Activated CD8-positive, alpha-beta T cell treated with anti-CD3 and anti-CD28 coated beads for 36 hours (primary cell): Measurements from ENCODE around the gene APOO. TPM values are rescaled to one million over a fixed set of nuclear protein-coding genes. Genes with fewer than 3 reads are reported as not detected.

Experiments
- ATAC-seq: fragments of 200-7000 bp; cut with Tn5 transposase; one replicate; pipeline ENCODE4 v1.10.0; 2021; ENCODE audit warnings: mild to moderate bottlenecking, moderate library complexity
- CTCF ChIA-PET: fragments of 350-600 bp; sonication (Branson Sonifier 250); formaldehyde crosslinking; loops from one replicate; lab custom pipeline; 2021; ENCODE audit warnings: antibody characterized with exemption; lab: Charles Lee
- POLR2A ChIA-PET: fragments of 350-600 bp; sonication (Branson Sonifier 250); formaldehyde crosslinking; loops from one replicate; lab custom pipeline; 2021; ENCODE audit warnings: antibody characterized with exemption; lab: Charles Lee
- DNase-seq: peaks from one replicate; pipeline ENCODE4 v3.0.0-alpha.2; 2020
- H3K27ac Mint-ChIP-seq: one replicate; pipeline ENCODE4 v1.8.0; 2021; ENCODE audit warnings: mild to moderate bottlenecking, mixed read lengths
- H3K27me3 Mint-ChIP-seq: one replicate; pipeline ENCODE4 v1.8.0; 2021; ENCODE audit warnings: mixed read lengths
- H3K36me3 Mint-ChIP-seq: one replicate; pipeline ENCODE4 v1.8.0; 2021; ENCODE audit warnings: low read depth, mixed read lengths
- H3K4me1 Mint-ChIP-seq: one replicate; pipeline ENCODE4 v1.8.0; 2021; ENCODE audit warnings: low read depth, mixed read lengths
- H3K4me3 Mint-ChIP-seq: one replicate; pipeline ENCODE4 v1.8.0; 2021; ENCODE audit warnings: mild to moderate bottlenecking, moderate library complexity, mixed read lengths
- H3K9me3 Mint-ChIP-seq: one replicate; pipeline ENCODE4 v1.8.0; 2021; ENCODE audit warnings: mixed read lengths
- intact Hi-C: fragments of 100-400 bp; cut with micrococcal nuclease; formaldehyde crosslinking; loops from one replicate; pipeline ENCODE4 v1.10.0; 2022
- total RNA-seq, 2 experiments: library from RNA; stranded (reverse); gene quantifications; one replicate each; pipeline ENCODE4 v1.2.3, GENCODE V29; 2021
- TF ChIP-seq, protein P1 (sequence below): fragments of 200-600 bp; IDR thresholded peaks from one replicate; pipeline ENCODE4 v1.8.0; 2022; ENCODE audit warnings: antibody characterized with exemption, mild to moderate bottlenecking

APOO gene
- total RNA-seq, 2 experiments from 2014 or later = 34.1 to 35.7 TPM

- ATAC-seq (no peak), DNase-seq (no peak)
- H3K4me3 Mint-ChIP-seq = no peak overlapping the region
- no peaks in the 10 kb centered on the region for H3K27me3 Mint-ChIP-seq
- H3K27ac Mint-ChIP-seq = no peak overlapping the region
- ChIA-PET POLR2A (no interaction called here), CTCF (no interaction called here)
- TF ChIP-seq, protein P1, sequence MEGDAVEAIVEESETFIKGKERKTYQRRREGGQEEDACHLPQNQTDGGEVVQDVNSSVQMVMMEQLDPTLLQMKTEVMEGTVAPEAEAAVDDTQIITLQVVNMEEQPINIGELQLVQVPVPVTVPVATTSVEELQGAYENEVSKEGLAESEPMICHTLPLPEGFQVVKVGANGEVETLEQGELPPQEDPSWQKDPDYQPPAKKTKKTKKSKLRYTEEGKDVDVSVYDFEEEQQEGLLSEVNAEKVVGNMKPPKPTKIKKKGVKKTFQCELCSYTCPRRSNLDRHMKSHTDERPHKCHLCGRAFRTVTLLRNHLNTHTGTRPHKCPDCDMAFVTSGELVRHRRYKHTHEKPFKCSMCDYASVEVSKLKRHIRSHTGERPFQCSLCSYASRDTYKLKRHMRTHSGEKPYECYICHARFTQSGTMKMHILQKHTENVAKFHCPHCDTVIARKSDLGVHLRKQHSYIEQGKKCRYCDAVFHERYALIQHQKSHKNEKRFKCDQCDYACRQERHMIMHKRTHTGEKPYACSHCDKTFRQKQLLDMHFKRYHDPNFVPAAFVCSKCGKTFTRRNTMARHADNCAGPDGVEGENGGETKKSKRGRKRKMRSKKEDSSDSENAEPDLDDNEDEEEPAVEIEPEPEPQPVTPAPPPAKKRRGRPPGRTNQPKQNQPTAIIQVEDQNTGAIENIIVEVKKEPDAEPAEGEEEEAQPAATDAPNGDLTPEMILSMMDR = no peak
- no peaks in the 10 kb centered on the region for H3K9me3 Mint-ChIP-seq
- H3K4me1 Mint-ChIP-seq = peaks cover 32% of the 10 kb centered on the region
- H3K36me3 Mint-ChIP-seq = peaks cover 30% of the 10 kb centered on the region
- intact Hi-C loops = no loop called here
These were observed 121.4 kb downstream of the APOO start for GRCh38 chrX:23786268-23786815.

- intact Hi-C loops = no loop called here
- Mint-ChIP-seq H3K27me3 (no peaks in the 10 kb centered on the region), H3K27ac (peak overlapping the region; percentile 20), H3K4me1 (peaks cover 37% of the 10 kb centered on the region), H3K4me3 (peak overlapping the region; percentile 88), H3K36me3 (peaks cover 30% of the 10 kb centered on the region), H3K9me3 (no peaks in the 10 kb centered on the region)
- POLR2A ChIA-PET = no interaction called here
- TF ChIP-seq, protein P1 = no peak
- CTCF ChIA-PET = no interaction called here
- no peak for DNase-seq
- no peak for ATAC-seq
These were observed 122.2 kb downstream of the APOO start for GRCh38 chrX:23785580-23785979.

DNA sequence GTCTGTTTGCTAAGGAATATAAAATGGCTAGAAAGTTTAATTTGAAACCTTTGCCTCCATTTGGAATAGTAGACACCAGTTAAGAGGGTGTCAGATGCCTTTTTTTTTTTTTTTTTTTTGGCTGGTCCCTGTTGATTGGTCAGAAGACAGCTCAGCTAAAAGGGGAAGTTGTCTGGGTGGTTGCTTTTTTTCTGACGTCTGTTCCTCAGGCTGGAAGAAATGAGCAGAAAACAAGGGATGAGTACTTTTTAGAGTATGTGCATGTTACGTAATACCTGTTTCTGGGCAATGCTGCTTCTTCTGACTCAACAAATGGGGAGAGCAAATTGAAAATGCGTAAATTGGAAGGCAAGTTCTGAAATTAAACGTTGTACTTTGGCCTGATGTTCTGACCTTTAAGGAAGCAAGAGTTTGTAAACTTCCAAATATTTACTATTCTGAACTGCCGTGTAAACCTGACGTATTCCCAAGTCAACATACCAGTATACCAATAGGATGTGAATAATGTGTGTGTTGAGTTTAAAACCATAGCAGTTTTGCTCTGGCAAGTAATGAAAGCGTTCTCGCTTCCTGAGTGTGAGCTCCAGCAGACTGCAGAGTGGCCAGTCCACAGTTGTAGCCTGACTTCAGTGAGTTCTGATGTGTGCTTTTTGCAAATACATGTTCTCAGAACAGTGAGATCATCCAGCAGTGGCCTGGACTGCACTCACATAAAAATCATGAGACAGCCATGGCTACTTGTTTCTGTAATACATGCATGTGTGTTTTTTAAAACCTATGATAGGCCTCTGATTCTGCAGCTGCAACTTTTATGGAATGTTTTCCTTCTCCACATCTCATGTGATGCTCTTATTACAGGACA lies 123.0 kb downstream of the APOO start:
- no peaks in the 10 kb centered on the region for H3K9me3 Mint-ChIP-seq
- no peak for ATAC-seq
- TF ChIP-seq, protein P1 = no peak

GRCh38 chrX:23783589-23784469 lies 123.9 kb downstream of the APOO start:
- Mint-ChIP-seq H3K27me3 (no peaks in the 10 kb centered on the region), H3K4me1 (peaks cover 37% of the 10 kb centered on the region), H3K9me3 (no peaks in the 10 kb centered on the region), H3K27ac (peak overlapping the region; percentile 97), H3K36me3 (peaks cover 30% of the 10 kb centered on the region), H3K4me3 (peak overlapping the region; percentile 88)
- ChIA-PET POLR2A (interaction anchor here (0.6 to 2.2 kb wide), 12 partner anchors 11 to 271 kb away, joined by 3 to 8 read pairs (median 4); partner anchors contain the start of genes ACOT9, APOO, CXorf58 and EIF2S3), CTCF (interaction anchor here (0.7 to 3.3 kb wide), 11 partner anchors 10 to 271 kb away, joined by 3 to 40 read pairs (median 4); partner anchors contain the start of genes ACOT9, APOO, CXorf58 and EIF2S3)
- intact Hi-C loops = loop anchor here (2.0 to 5.0 kb wide), 2 partner anchors 119 to 268 kb away; partner anchors contain the start of gene EIF2S3
- ATAC-seq (no peak), DNase-seq (no peak)
- TF ChIP-seq, protein P1 = no peak

More for the DNA sequence above, 123.0 kb downstream of the APOO start:
- H3K27me3 Mint-ChIP-seq = no peaks in the 10 kb centered on the region
- ChIA-PET POLR2A (interaction anchor here (0.6 to 2.2 kb wide), 5 partner anchors 15 to 270 kb away, joined by 3 to 7 read pairs (median 4); partner anchors contain the start of gene EIF2S3), CTCF (interaction anchor here (1.7 to 3.3 kb wide), 2 partner anchors 117 to 123 kb away, joined by 6 to 40 read pairs; partner anchors contain the start of genes APOO and CXorf58)
- H3K36me3 Mint-ChIP-seq = peaks cover 30% of the 10 kb centered on the region
- H3K4me1 Mint-ChIP-seq = peaks cover 37% of the 10 kb centered on the region
- intact Hi-C loops = loop anchor here (5.0 kb wide), 1 partner anchor 268 kb away; the partner anchor contains the start of gene EIF2S3
- H3K27ac Mint-ChIP-seq = peak overlapping the region; percentile 97
- no peak for DNase-seq
- H3K4me3 Mint-ChIP-seq = peak overlapping the region; percentile 88

Other genes starting within 250 kb of the APOO start
- gene PRDX4, start 240.4 kb downstream of the APOO start, total RNA-seq = 10 to 100 TPM; 39.6 to 42.0 TPM
- 10 to 100 TPM; 28.1 to 28.3 TPM for gene ACOT9, start 164.7 kb downstream of the APOO start, total RNA-seq
- 100 to 1,000 TPM in 1 of 2 experiments, 10 to 100 TPM in 1; 94.1 to 101 TPM for gene SAT1, start 124.8 kb downstream of the APOO start, total RNA-seq
- under 1 TPM in 1 of 2 experiments, not detected in 1; 0.14 TPM for gene CXorf58, start 68 bp upstream of the APOO start, total RNA-seq
- gene KLHL15, start 119.2 kb upstream of the APOO start, total RNA-seq = 10 to 100 TPM; 13.1 to 14.0 TPM
- 100 to 1,000 TPM; 350 to 366 TPM for gene EIF2S3, start 147.0 kb upstream of the APOO start, total RNA-seq
- 10 to 100 TPM; 38.8 to 40.4 TPM for gene ZFX, start 241.8 kb upstream of the APOO start, total RNA-seq